Measurements from ENCODE around the gene POLR2F. TPM values are rescaled to one million over a fixed set of nuclear protein-coding genes. Genes with fewer than 3 reads are reported as not detected.
A peak's percentile ranks its signal among the peaks of the same experiment; 100 is the strongest.
"Not testable (repeated sequence)": the region's sequence is repeated elsewhere in the genome, so short reads cannot be mapped to it uniquely, and the experiment has no call there.

POLR2F gene
- total and polyA plus RNA-seq, 12 donors = 39.7 to 205 (median 88.6) TPM

DNA sequence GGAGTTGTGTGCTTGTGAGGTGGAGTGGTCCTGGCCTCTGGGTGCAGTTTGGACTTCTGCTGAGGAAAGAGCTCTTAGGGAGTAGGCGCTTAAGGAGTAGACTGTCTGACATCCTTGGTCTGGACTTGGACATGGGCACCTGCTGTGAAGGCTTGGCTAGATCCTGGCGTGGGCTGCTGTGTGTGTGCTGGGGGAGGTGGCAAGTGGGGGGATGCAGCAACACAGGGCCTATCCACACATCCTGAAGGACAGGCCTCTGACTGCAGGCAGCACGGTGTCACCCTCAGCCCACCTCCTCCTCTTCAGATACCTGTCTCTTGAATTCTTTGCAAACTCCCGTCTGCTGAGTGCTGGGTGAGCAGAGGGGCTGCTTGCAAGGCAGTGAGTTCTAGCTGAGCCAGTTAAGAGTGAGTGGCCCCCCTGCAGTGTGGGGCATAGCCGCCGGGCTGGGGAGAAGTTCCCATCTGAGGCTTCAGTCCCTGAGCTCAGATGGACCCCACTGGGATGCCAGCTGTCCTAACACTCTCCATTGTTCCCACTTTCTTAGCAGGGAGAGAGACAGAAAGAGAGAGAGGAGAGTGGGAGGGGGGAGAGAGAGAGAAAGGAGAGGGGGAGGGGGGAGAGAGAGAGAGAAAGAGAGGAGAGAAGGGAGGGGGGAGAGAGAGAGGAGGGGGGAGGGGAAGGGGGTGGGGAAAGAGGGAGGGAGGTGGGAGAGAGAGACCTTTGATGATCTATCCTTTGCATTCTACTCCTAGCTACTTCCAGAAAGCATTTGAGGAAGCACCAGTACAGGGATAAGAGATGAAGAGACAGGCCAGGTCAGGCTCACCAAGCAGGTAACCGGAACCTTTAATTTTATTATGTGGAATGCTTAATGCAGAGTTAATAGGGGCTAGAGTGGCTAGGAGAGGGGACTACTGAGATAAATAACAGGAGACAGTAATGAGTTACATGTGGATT, 18.3 kb downstream of the POLR2F start:
- WGBS, 4 donors = 76 to 84% (median 81%) methylated on average over 4 to 7 of the region's 7 CpGs
- H3K36me3 ChIP-seq (replicated peaks in 1 of 2) = peaks cover 0 to 21% of the 10 kb centered on the region in 2 donors
- no peaks in the 10 kb centered on the region for H3K9me3 ChIP-seq (replicated peaks in 1 of 3)
- no peaks in the 10 kb centered on the region for H3K4me1 ChIP-seq (replicated peaks in 1 of 2)
- no peaks in the 10 kb centered on the region for H3K27me3 ChIP-seq
- H3K27ac ChIP-seq = no peak overlapping the region
- TF ChIP-seq, protein P1, sequence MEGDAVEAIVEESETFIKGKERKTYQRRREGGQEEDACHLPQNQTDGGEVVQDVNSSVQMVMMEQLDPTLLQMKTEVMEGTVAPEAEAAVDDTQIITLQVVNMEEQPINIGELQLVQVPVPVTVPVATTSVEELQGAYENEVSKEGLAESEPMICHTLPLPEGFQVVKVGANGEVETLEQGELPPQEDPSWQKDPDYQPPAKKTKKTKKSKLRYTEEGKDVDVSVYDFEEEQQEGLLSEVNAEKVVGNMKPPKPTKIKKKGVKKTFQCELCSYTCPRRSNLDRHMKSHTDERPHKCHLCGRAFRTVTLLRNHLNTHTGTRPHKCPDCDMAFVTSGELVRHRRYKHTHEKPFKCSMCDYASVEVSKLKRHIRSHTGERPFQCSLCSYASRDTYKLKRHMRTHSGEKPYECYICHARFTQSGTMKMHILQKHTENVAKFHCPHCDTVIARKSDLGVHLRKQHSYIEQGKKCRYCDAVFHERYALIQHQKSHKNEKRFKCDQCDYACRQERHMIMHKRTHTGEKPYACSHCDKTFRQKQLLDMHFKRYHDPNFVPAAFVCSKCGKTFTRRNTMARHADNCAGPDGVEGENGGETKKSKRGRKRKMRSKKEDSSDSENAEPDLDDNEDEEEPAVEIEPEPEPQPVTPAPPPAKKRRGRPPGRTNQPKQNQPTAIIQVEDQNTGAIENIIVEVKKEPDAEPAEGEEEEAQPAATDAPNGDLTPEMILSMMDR (IDR thresholded peaks at IDR 0.05) = no peak
- TF ChIP-seq POLR2A (IDR thresholded peaks at IDR 0.05) = no peak
- intact Hi-C loops (cut with DNase I) = no loop called here
- DNase-seq = no peak
- no peak overlapping the region for H3K4me3 ChIP-seq

DNA sequence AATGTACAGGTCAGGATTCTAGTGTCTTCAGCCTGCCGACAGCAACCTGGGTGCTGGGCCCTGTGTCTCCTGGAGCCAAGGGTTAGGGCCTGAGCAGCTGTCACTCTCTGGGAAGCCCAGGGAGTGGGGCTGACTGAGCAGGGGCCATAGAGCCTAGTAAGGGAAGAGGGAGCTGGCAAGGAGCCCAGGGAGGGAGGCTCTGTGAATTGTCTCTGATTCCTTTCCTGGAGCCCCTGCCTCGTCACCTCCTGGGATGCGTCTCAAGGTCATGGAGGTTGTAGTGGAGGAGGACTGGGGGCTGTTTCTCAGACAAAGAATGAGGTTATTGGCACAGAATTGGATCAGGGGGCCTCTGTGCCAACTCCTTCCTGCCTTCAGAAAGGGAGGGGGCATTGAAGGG, 19.0 kb downstream of the POLR2F start:
- Histone ChIP-seq H3K4me3 (no peak overlapping the region), H3K36me3 (replicated peaks in 1 of 2) (peaks cover 0 to 13% of the 10 kb centered on the region in 2 donors), H3K27ac (no peak overlapping the region), H3K4me1 (replicated peaks in 1 of 2) (no peaks in the 10 kb centered on the region), H3K27me3 (no peaks in the 10 kb centered on the region), H3K9me3 (replicated peaks in 1 of 3) (no peaks in the 10 kb centered on the region)
- 46 to 72% (median 65%) methylated on average over 2 to 3 of the region's 3 CpGs for WGBS, 4 donors
- TF ChIP-seq, protein P1 (IDR thresholded peaks at IDR 0.05) = no peak
- no peak for TF ChIP-seq POLR2A (IDR thresholded peaks at IDR 0.05)
- DNase-seq = peak in 2 of 7 donors; percentile 33 to 35
- intact Hi-C loops (cut with DNase I) = no loop called here

DNA sequence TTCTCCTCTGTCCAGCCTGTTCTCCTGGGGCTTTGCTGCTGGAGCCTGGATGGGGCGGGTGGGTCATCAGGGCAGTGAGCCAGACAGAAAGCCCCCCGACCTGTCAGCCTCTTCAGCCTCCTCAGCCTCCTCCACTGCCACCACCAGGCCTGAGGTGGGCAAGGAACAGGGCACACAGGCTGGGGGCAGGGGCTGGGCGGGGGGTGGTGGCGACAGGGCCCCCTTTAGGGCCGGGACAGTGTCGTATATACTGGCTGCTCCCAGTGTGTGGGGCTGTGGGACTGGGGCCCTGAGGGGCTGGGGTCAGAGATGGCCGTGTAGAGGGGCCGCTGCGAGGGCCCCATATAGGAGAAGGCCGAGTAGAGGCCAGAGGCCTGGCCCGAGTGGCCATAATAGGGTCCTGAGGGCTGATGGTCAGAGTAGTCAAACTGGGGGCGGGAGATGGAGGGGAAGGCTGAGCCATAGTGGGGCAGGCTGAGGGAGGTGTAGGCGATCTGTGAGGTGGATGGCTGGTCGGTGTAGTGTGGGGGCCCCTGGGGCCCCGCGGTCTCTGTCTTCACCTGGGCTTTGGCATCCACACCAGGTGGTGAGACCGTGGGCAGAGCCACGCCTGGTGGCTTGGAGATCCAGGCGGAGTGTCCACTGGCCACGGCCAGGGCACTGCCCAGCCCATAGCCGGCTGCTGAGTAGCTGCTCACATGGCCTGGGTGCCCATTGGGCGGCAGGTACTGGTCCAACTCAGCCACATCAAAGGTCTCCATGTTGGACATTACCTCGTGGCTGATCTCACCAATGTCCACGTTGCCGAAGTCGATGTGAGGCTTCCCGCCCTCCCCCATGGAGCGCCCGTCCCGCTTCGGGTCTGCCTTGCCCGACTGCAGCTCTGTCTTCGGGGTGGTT, 20.0 kb downstream of the POLR2F start:
- WGBS, 4 donors = 90 to 95% (median 93%) methylated on average over 14 to 33 of the region's 33 CpGs
- Histone ChIP-seq H3K36me3 (replicated peaks in 1 of 2) (peaks cover 0 to 3% of the 10 kb centered on the region in 2 donors), H3K4me1 (replicated peaks in 1 of 2) (no peaks in the 10 kb centered on the region), H3K4me3 (no peak overlapping the region), H3K27me3 (no peaks in the 10 kb centered on the region), H3K9me3 (replicated peaks in 1 of 3) (no peaks in the 10 kb centered on the region), H3K27ac (no peak overlapping the region)
- no peak for DNase-seq
- intact Hi-C loops (cut with DNase I) = no loop called here
- TF ChIP-seq, protein P1 (IDR thresholded peaks at IDR 0.05) = no peak
- no peak for TF ChIP-seq POLR2A (IDR thresholded peaks at IDR 0.05)

DNA sequence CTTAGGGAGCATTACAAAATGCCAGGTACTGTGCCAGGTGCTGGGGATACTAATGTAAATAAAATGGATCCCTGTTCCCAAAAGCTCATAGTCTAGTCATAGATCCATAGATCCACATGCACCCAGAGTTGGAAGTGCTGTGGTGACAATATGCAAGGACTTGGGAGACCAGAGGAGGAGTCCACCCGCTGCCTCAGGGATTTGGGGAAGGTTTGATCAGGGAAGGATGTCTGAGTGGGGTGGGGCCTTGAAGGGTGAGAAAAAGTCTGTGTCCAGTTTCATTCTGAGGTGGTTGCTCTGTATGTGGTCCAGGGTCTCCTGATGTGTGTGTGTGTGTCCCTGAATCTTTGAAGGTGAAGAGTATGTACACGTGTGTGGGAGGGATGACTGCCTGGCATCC, 21.7 kb downstream of the POLR2F start:
- H3K27me3 ChIP-seq = no peaks in the 10 kb centered on the region
- no peak overlapping the region for H3K4me3 ChIP-seq
- DNase-seq = no peak
- WGBS, 4 donors = 83 to 90% (median 84%) methylated on average over 2 of the region's 2 CpGs
- H3K36me3 ChIP-seq (replicated peaks in 1 of 2) = no peaks in the 10 kb centered on the region
- TF ChIP-seq, protein P1 (IDR thresholded peaks at IDR 0.05) = no peak
- no peak for TF ChIP-seq POLR2A (IDR thresholded peaks at IDR 0.05)
- intact Hi-C loops (cut with DNase I) = no loop called here
- H3K27ac ChIP-seq = no peak overlapping the region
- no peaks in the 10 kb centered on the region for H3K4me1 ChIP-seq (replicated peaks in 1 of 2)
- no peaks in the 10 kb centered on the region for H3K9me3 ChIP-seq (replicated peaks in 1 of 3)

DNA sequence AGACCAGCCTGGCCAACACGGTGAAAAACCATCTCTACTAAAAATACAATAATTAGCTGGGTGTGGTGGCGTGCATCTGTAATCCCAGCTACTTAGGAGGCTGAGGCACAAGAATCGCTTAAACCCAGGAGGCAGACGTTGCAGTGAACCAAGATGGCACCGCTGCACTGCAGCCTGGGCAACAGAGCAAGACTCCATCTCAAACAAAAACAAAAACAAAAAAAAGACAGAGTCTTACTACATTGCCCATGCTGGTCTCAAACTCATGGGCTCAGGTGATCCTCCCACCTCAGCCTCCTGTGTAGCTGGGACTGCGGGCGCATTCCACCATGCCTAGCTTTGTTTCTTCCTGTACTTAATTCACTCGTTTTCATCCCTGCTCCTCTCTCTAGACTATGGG, 22.5 kb downstream of the POLR2F start:
- H3K4me3 ChIP-seq; DNase-seq; H3K4me1 ChIP-seq (replicated peaks in 1 of 2); H3K27ac ChIP-seq; intact Hi-C loops (cut with DNase I); H3K36me3 ChIP-seq (replicated peaks in 1 of 2); H3K9me3 ChIP-seq (replicated peaks in 1 of 3); H3K27me3 ChIP-seq: not testable (repeated sequence)
- WGBS, 4 donors = 92 to 97% (median 94%) methylated on average over 8 of the region's 8 CpGs
